Osteocyte (in vitro differentiated cells): ENCODE results near the gene GLCE. TPM values are rescaled to one million over a fixed set of nuclear protein-coding genes. Genes with fewer than 3 reads are reported as not detected.
A peak's percentile ranks its signal among the peaks of the same experiment; 100 is the strongest.

Experiments used
- DNase-seq: peaks from one replicate; pipeline ENCODE4 v3.0.0; 2021; ENCODE audit warnings: mixed read lengths; ENCODE audit not compliant: unreplicated experiment; ENCODE audit errors: extremely low spot score
- H3K27ac Mint-ChIP-seq: one replicate; pipeline ENCODE4 v1.8.0; 2021; ENCODE audit warnings: mild to moderate bottlenecking, mixed read lengths; ENCODE audit not compliant: unreplicated experiment
- H3K27me3 Mint-ChIP-seq: one replicate; pipeline ENCODE4 v1.8.0; 2021; ENCODE audit warnings: mixed read lengths; ENCODE audit not compliant: unreplicated experiment
- H3K36me3 Mint-ChIP-seq: one replicate; pipeline ENCODE4 v1.8.0; 2021; ENCODE audit warnings: mixed read lengths; ENCODE audit not compliant: unreplicated experiment
- H3K4me1 Mint-ChIP-seq: one replicate; pipeline ENCODE4 v1.8.0; 2021; ENCODE audit warnings: mixed read lengths; ENCODE audit not compliant: unreplicated experiment
- H3K4me3 Mint-ChIP-seq: one replicate; pipeline ENCODE4 v1.8.0; 2021; ENCODE audit warnings: mild to moderate bottlenecking, moderate library complexity, mixed read lengths; ENCODE audit not compliant: unreplicated experiment
- H3K9me3 Mint-ChIP-seq: one replicate; pipeline ENCODE4 v1.8.0; 2021; ENCODE audit warnings: mixed read lengths; ENCODE audit not compliant: unreplicated experiment
- total RNA-seq: library from RNA; stranded (reverse); gene quantifications from 2 replicates; pipeline ENCODE4 v1.2.1, GENCODE V29; 2021
- TF ChIP-seq, protein P1 (sequence below): fragments of 200-600 bp; sonication (generic); IDR thresholded peaks from 2 replicates; pipeline ENCODE4 v1.5.0; 2021; ENCODE audit warnings: antibody characterized with exemption, mild to moderate bottlenecking, moderate library complexity

GLCE gene
- total RNA-seq, 1 donor from 2014 or later, result 19.5 TPM

- H3K36me3 Mint-ChIP-seq, result no peaks in the 10 kb centered on the region
- H3K27ac Mint-ChIP-seq, result no peak overlapping the region
- peaks cover 5% of the 10 kb centered on the region for H3K27me3 Mint-ChIP-seq
- peaks cover 4% of the 10 kb centered on the region for H3K4me1 Mint-ChIP-seq
- no peaks in the 10 kb centered on the region for H3K9me3 Mint-ChIP-seq
- no peak overlapping the region for H3K4me3 Mint-ChIP-seq
- TF ChIP-seq, protein P1, sequence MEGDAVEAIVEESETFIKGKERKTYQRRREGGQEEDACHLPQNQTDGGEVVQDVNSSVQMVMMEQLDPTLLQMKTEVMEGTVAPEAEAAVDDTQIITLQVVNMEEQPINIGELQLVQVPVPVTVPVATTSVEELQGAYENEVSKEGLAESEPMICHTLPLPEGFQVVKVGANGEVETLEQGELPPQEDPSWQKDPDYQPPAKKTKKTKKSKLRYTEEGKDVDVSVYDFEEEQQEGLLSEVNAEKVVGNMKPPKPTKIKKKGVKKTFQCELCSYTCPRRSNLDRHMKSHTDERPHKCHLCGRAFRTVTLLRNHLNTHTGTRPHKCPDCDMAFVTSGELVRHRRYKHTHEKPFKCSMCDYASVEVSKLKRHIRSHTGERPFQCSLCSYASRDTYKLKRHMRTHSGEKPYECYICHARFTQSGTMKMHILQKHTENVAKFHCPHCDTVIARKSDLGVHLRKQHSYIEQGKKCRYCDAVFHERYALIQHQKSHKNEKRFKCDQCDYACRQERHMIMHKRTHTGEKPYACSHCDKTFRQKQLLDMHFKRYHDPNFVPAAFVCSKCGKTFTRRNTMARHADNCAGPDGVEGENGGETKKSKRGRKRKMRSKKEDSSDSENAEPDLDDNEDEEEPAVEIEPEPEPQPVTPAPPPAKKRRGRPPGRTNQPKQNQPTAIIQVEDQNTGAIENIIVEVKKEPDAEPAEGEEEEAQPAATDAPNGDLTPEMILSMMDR, result no peak
- no peak for DNase-seq
Observed at GRCh38 chr15:69296606-69297005, 136.2 kb downstream of the GLCE start.

GRCh38 chr15:69297642-69298353, 137.4 kb downstream of the GLCE start:
- Mint-ChIP-seq H3K27me3 (peaks cover 5% of the 10 kb centered on the region), H3K9me3 (no peaks in the 10 kb centered on the region), H3K36me3 (no peaks in the 10 kb centered on the region), H3K4me3 (peak overlapping the region; percentile 66), H3K4me1 (peaks cover 4% of the 10 kb centered on the region), H3K27ac (no peak overlapping the region)
- TF ChIP-seq, protein P1, result no peak
- DNase-seq, result no peak

- peaks cover 5% of the 10 kb centered on the region for H3K4me1 Mint-ChIP-seq
- TF ChIP-seq, protein P1, result no peak
- H3K9me3 Mint-ChIP-seq, result no peaks in the 10 kb centered on the region
- no peak for DNase-seq
- no peaks in the 10 kb centered on the region for H3K36me3 Mint-ChIP-seq
- H3K27me3 Mint-ChIP-seq, result peaks cover 5% of the 10 kb centered on the region
- no peak overlapping the region for H3K27ac Mint-ChIP-seq
- peak overlapping the region; percentile 66 for H3K4me3 Mint-ChIP-seq
Observed at GRCh38 chr15:69298354-69298696, 137.9 kb downstream of the GLCE start.

- Mint-ChIP-seq H3K4me1 (peaks cover 9% of the 10 kb centered on the region), H3K4me3 (peak within 1 kb of the TSS; percentile 66), H3K27ac (no peak within 1 kb of the TSS), H3K36me3 (no peaks in the 10 kb centered on the region), H3K9me3 (no peaks in the 10 kb centered on the region), H3K27me3 (peaks cover 5% of the 10 kb centered on the region)
- no peak for DNase-seq
- TF ChIP-seq, protein P1, result no peak
Observed at GRCh38 chr15:69298697-69299441, 138.4 kb downstream of the GLCE start, which contains the start of gene PAQR5. Gene PAQR5, plus strand, starts transcription at chr15:69298912. Its CDS starts 61,169 bp downstream, at chr15:69360081.

DNA sequence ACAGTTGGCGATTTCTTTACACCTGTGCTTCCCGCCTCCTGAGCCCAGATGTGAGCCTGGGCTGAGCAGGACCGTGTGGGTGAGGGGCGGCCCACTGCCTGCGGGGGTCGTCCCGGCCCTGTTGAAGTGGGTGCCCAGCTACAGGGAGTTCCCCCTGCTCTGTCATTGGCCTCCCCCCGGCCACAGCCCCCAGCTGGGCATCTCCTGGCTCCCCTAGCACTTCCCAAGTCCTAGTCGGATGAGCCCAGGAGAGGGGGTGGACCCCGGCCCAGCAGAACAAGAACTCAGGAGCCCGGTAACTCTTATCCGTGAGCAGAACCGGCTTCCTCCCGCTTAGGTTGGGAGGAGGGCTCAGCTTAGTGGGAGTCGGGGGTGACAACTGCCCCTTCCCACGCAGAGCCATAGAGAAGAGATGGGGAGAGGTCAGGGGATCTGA, 139.0 kb downstream of the GLCE start:
- Mint-ChIP-seq H3K27ac (no peak overlapping the region), H3K4me3 (peak overlapping the region; percentile 38), H3K27me3 (peaks cover 5% of the 10 kb centered on the region), H3K9me3 (no peaks in the 10 kb centered on the region), H3K4me1 (peaks cover 14% of the 10 kb centered on the region), H3K36me3 (no peaks in the 10 kb centered on the region)
- DNase-seq, result no peak
- TF ChIP-seq, protein P1, result no peak
